HUES48 (cell line): ENCODE measurements around the gene YAE1.

Source experiments
- H3K27ac ChIP-seq: one replicate; pipeline ENCODE4 v1.7.0; 2013; ENCODE audit warnings: low read depth, low read length, inconsistent platforms
- H3K27me3 ChIP-seq: 2 replicates; pipeline ENCODE4 v1.6.1; 2013; ENCODE audit warnings: mild to moderate bottlenecking, low read length; ENCODE audit not compliant: control insufficient read depth, insufficient read depth
- H3K36me3 ChIP-seq: 2 replicates; pipeline ENCODE4 v1.6.1; 2013; ENCODE audit warnings: low read length; ENCODE audit not compliant: control insufficient read depth, insufficient read depth
- H3K4me1 ChIP-seq: 2 replicates; pipeline ENCODE4 v1.6.1; 2013; ENCODE audit warnings: mild to moderate bottlenecking, low read length; ENCODE audit not compliant: control insufficient read depth, insufficient read depth
- H3K4me3 ChIP-seq: 2 replicates; pipeline ENCODE4 v1.5.1; 2013; ENCODE audit warnings: mild to moderate bottlenecking, low read depth, low read length
- H3K9ac ChIP-seq: 2 replicates; pipeline ENCODE4 v1.6.1; 2013; ENCODE audit warnings: mild to moderate bottlenecking, low read depth, low read length, moderate library complexity
- H3K9me3 ChIP-seq: 2 replicates; pipeline ENCODE4 v1.6.1; 2013; ENCODE audit warnings: low read length; ENCODE audit not compliant: control insufficient read depth, insufficient read depth

Gene YAE1

GRCh38 chr7:39554583-39555165 lies 11.5 kb upstream of the YAE1 start:
- H3K9ac ChIP-seq: no peak overlapping the region
- H3K36me3 ChIP-seq: no peaks in the 10 kb centered on the region
- H3K4me3 ChIP-seq: no peak overlapping the region
- H3K27ac ChIP-seq: no peak overlapping the region
- H3K27me3 ChIP-seq: no peaks in the 10 kb centered on the region; the same call in 1 of the 2 replicates
- H3K9me3 ChIP-seq: no peaks in the 10 kb centered on the region
- no peaks in the 10 kb centered on the region for H3K4me1 ChIP-seq

GRCh38 chr7:39557222-39557621 lies 9.0 kb upstream of the YAE1 start:
- Histone ChIP-seq H3K9me3 (no peaks in the 10 kb centered on the region), H3K27me3 (no peaks in the 10 kb centered on the region; the same call in 1 of the 2 replicates), H3K4me1 (peaks cover 7% of the 10 kb centered on the region), H3K9ac (no peak overlapping the region), H3K4me3 (no peak overlapping the region), H3K36me3 (no peaks in the 10 kb centered on the region), H3K27ac (no peak overlapping the region)

- Histone ChIP-seq H3K27ac (no peak overlapping the region), H3K36me3 (no peaks in the 10 kb centered on the region), H3K27me3 (no peaks in the 10 kb centered on the region; the same call in 1 of the 2 replicates), H3K9me3 (no peaks in the 10 kb centered on the region), H3K4me1 (peaks cover 7% of the 10 kb centered on the region), H3K9ac (no peak overlapping the region), H3K4me3 (no peak overlapping the region)
Measured at GRCh38 chr7:39557911-39558310, 8.3 kb upstream of the YAE1 start.

GRCh38 chr7:39560408-39560807 lies 5.8 kb upstream of the YAE1 start:
- H3K4me1 ChIP-seq: peaks cover 8% of the 10 kb centered on the region
- H3K9ac ChIP-seq: no peak overlapping the region

GRCh38 chr7:39560997-39561396 lies 5.2 kb upstream of the YAE1 start:
- no peaks in the 10 kb centered on the region for H3K9me3 ChIP-seq
- H3K27me3 ChIP-seq: no peaks in the 10 kb centered on the region; the same call in 1 of the 2 replicates

More at GRCh38 chr7:39560408-39560807, 5.8 kb upstream of the YAE1 start:
- Histone ChIP-seq H3K9me3 (no peaks in the 10 kb centered on the region), H3K36me3 (no peaks in the 10 kb centered on the region), H3K27me3 (no peaks in the 10 kb centered on the region; the same call in 1 of the 2 replicates), H3K27ac (no peak overlapping the region), H3K4me3 (no peak overlapping the region)

GRCh38 chr7:39565538-39565937 lies 666 bp upstream of the YAE1 start:
- peak overlapping the region; percentile 97 for H3K4me3 ChIP-seq
- H3K9ac ChIP-seq: peak overlapping the region; percentile 92
- H3K9me3 ChIP-seq: no peaks in the 10 kb centered on the region
- H3K4me1 ChIP-seq: peaks cover 15% of the 10 kb centered on the region
- peak overlapping the region; percentile 86 for H3K27ac ChIP-seq
- peaks cover 4% of the 10 kb centered on the region for H3K36me3 ChIP-seq
- H3K27me3 ChIP-seq: no peaks in the 10 kb centered on the region

More at GRCh38 chr7:39560997-39561396, 5.2 kb upstream of the YAE1 start:
- Histone ChIP-seq H3K4me1 (peaks cover 11% of the 10 kb centered on the region), H3K27ac (no peak overlapping the region), H3K36me3 (no peaks in the 10 kb centered on the region), H3K9ac (no peak overlapping the region), H3K4me3 (no peak overlapping the region)

- H3K27ac ChIP-seq: no peak overlapping the region
- H3K9ac ChIP-seq: no peak overlapping the region
- peaks cover 8% of the 10 kb centered on the region for H3K4me1 ChIP-seq
Measured at GRCh38 chr7:39567294-39567693, 1.1 kb downstream of the YAE1 start.

GRCh38 chr7:39574673-39575349 lies 8.6 kb downstream of the YAE1 start:
- Histone ChIP-seq H3K4me1 (no peaks in the 10 kb centered on the region), H3K27me3 (no peaks in the 10 kb centered on the region), H3K9ac (no peak overlapping the region), H3K4me3 (no peak overlapping the region), H3K9me3 (no peaks in the 10 kb centered on the region), H3K36me3 (peaks cover 42% of the 10 kb centered on the region), H3K27ac (no peak overlapping the region)

More at GRCh38 chr7:39567294-39567693, 1.1 kb downstream of the YAE1 start:
- H3K27me3 ChIP-seq: no peaks in the 10 kb centered on the region
- peaks cover 22% of the 10 kb centered on the region for H3K36me3 ChIP-seq
- peak overlapping the region; percentile 97 for H3K4me3 ChIP-seq
- no peaks in the 10 kb centered on the region for H3K9me3 ChIP-seq

- Histone ChIP-seq H3K36me3 (peaks cover 19% of the 10 kb centered on the region), H3K9ac (no peak overlapping the region), H3K27ac (no peak overlapping the region), H3K27me3 (no peaks in the 10 kb centered on the region), H3K9me3 (no peaks in the 10 kb centered on the region), H3K4me3 (no peak overlapping the region), H3K4me1 (peaks cover 7% of the 10 kb centered on the region; the same call in 1 of the 2 replicates)
Measured at GRCh38 chr7:39577229-39577874, 11.1 kb downstream of the YAE1 start.

- H3K9ac ChIP-seq: no peak overlapping the region
- H3K27me3 ChIP-seq: no peaks in the 10 kb centered on the region
- 0 out of 2 replicates have a peak, but pooled peaks cover 3% of the 10 kb centered on the region for H3K36me3 ChIP-seq
- H3K27ac ChIP-seq: no peak overlapping the region
- H3K4me1 ChIP-seq: peaks cover 18% of the 10 kb centered on the region
- no peaks in the 10 kb centered on the region for H3K9me3 ChIP-seq
- no peak overlapping the region for H3K4me3 ChIP-seq
Measured at GRCh38 chr7:39580149-39580874, 14.1 kb downstream of the YAE1 start.
